ENCODE measurements around the gene OR13J1.
A peak's percentile ranks its signal among the peaks of the same experiment; 100 is the strongest.

OR13J1 gene

GRCh38 chr9:35859310-35859989, 10.8 kb downstream of the OR13J1 start:
- peak; percentile 26 for DNase-seq

DNA sequence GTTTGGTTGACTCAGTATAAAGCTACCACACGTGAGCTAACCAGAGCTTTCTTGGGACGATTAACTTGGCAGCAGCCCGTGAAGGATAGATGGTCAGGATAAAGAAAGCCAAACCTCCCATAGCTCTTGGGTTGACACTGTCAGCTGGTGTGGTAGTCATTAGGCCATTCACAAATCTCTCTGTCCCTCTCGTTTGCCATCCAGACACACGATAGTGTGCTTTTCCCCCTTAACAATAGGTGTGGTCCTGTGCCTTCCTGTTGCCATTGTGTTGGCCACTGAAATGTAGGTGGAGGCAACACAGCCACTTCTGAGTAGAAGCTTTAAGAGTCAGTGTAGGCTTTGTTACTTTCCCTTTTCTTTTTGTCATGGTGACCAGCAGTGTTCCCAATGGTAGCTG, 11.7 kb downstream of the OR13J1 start:
- no peak for DNase-seq

- DNase-seq: no peak
Measured at GRCh38 chr9:35856882-35857281, 13.3 kb downstream of the OR13J1 start.

- no peak for DNase-seq
Measured at GRCh38 chr9:35856206-35856605, 14.0 kb downstream of the OR13J1 start.

DNA sequence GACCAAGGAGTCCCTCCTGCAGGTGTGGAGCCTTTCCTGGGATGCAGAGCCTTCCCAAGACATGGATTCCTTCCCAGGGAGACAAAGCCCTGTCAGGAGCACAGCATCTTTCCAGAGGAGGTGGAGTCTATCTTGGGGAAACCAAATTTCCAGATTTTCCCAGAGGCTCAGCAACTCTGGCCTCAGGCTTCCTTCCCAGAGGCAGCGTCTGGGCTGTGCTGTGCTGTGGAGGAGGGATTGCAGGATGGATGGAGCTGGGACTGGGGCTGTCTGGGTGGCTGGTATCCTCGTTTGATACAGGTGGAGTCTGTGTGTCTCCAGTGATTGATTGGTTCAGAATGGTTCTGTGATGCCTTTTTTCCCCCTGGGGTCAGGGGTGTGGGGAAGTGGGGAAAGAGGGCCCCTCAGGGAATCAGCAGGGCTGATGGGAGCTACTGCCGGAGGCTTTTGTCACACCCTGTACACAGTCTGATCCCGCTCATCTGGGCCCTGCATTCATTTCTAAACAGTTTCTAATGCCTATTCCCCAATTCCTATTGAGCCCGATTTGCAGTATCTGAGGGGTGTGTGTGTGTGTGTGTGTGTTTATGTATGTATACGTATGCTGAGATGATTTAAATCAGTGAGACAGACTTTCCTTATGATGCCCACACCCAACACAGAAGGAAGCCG, 16.0 kb downstream of the OR13J1 start:
- no peak for DNase-seq

DNA sequence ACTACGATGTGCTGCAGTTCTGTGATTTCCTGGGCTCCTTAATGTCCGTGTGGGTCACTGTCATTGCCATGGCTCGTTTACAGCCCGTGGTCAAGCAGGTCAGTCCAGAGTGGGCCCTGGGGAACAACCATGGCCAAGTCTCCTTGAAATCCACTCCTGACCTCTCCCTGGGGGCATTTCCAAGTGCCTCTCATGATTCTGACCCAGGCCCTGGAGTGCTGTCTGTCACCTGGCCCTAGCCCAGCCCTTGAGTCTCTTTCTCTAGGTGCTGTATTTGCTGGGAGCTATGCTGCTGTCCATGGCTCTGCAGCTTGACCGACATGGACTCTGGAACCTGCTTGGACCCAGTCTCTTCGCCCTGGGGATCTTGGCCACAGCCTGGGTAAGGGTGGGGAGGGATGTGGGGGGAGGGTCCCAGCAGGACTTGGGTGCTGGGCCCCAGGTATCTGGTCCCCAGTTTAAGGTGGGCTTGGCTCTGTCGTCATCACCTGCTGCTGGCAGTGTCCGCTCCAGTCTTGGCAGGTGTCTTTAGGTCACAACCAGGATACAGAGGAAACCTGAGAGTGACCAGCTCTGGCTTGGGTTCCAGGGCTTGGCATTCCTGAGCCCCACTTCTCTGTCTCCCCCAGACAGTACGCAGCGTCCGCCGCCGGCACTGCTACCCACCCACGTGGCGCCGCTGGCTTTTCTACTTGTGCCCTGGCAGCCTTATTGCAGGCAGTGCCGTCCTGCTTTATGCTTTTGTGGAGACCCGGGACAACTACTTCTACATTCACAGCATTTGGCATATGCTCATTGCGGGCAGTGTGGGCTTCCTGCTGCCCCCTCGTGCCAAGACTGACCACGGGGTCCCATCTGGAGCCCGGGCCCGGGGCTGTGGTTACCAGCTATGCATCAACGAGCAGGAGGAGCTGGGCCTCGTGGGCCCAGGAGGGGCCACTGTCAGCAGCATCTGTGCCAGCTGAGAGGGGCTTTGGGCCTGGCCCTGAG, 17.0 kb downstream of the OR13J1 start:
- DNase-seq: no peak

- no peak for DNase-seq
Measured at GRCh38 chr9:35852267-35852815, 17.9 kb downstream of the OR13J1 start.

DNA sequence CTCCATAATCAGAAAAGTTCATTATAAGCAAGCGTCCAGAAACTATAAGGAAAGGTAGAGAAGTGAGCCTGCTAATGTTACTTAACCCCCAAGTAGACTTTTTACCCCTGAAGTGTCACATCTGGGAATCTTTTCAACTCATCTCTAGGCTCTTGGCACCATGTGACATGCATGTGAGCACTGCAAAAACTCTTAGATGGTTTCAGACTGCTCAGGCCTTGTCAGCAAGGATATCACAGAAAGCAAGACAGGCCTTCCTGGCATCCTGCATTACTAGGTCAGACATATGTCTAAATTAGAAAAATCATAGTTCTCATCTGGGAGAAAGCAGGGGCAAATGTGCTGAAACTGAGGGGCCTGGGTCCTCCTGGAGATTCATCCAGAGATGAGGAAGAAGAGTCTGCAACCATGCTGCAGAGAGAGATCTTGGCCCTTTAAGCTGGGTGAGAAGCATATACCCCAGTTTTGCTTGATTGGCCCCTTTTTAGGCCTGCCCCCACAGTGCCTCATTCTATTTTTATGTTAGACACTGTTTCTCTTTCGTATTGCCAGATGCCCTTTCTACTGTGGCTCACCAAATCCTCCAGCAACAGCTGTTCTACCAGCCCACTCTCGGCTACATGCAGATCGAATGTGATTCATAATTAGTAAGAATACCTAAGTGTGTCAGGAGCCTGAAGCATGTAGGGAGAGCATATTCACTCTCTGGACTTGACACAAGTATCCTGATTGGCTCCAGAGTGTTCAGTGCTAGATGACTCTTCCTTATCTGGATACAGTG, 22.2 kb downstream of the OR13J1 start:
- DNase-seq: peak; percentile 86

GRCh38 chr9:35845824-35846771, 24.1 kb downstream of the OR13J1 start:
- no peak for DNase-seq

DNA sequence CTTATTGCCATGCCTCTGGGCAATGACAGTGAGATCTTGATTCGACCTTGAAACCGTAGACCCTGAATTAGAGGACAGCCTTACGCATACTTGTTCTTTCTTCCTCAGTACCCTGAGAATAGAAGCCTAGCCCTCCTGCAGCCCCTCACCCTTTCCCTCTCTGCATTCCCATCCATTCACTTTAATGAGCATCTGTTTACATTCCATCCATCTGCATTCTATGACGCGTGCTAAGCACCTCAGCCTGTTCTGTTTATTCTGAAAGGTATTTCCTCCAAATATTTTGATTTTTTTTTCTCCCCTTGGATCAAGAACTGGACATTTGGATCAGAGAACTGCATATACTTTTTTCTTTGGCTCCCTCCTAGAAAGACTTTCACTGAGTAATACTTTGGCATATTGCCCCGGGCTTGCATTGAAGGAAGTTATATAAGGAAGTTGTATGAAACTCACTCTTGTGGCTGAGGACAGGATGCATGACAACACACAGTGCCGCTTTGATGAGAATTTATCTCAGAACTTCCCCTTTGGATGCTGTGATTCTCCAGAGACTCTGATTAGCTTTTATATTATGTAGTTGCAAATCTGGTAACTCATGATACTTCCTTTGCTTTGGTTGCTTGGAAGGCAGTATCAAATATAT, 25.5 kb downstream of the OR13J1 start:
- DNase-seq: peak; percentile 93

DNA sequence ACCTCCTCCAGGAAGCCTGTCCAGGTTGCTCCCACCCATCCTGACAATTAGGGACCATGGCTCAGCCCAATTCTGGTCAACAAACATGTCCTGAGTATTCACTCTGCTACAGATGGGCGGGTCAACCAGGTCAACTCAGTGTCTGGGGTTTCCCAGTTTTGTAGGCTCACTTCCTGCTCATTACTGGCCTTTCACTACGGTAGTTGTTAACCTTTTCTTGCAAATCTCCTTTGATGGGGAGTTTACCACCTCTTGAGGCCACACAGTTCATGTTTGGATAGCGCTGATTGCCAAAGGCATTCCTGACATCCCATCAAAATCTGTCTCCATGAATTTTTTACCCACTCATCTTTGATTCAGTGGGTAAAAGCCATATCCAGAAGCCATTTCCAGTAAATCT, 27.4 kb downstream of the OR13J1 start:
- DNase-seq: no peak

DNA sequence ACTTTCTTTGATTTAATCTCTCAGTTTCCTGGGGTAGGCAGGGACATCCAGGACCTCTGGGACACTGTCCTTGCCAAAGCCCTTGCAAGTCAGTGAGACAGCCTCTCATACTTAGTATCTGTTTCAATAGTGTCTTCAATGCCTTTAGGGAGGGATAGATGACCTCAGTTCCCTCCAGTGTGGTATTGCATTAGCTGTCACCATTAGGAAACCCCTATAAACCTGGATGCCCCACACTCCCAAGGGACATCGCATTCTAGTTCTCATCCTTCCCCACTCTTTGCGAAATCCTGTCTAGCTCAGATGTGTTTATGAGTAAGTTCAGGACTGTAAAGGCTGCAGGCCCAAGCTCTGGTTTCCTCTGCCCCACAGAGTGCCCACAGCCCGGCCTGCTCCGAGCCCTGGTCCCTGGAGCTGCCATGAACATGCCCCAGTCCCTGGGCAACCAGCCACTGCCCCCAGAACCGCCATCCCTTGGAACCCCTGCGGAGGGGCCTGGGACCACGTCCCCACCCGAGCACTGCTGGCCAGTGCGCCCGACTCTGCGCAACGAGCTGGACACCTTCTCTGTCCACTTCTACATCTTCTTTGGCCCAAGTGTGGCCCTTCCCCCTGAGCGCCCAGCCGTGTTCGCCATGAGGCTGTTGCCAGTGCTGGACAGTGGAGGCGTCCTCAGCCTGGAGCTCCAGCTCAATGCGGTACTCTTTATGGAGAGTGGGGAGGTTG, 28.0 kb downstream of the OR13J1 start:
- no peak for DNase-seq

- DNase-seq: no peak
Measured at GRCh38 chr9:35841645-35841900, 28.6 kb downstream of the OR13J1 start.

DNA sequence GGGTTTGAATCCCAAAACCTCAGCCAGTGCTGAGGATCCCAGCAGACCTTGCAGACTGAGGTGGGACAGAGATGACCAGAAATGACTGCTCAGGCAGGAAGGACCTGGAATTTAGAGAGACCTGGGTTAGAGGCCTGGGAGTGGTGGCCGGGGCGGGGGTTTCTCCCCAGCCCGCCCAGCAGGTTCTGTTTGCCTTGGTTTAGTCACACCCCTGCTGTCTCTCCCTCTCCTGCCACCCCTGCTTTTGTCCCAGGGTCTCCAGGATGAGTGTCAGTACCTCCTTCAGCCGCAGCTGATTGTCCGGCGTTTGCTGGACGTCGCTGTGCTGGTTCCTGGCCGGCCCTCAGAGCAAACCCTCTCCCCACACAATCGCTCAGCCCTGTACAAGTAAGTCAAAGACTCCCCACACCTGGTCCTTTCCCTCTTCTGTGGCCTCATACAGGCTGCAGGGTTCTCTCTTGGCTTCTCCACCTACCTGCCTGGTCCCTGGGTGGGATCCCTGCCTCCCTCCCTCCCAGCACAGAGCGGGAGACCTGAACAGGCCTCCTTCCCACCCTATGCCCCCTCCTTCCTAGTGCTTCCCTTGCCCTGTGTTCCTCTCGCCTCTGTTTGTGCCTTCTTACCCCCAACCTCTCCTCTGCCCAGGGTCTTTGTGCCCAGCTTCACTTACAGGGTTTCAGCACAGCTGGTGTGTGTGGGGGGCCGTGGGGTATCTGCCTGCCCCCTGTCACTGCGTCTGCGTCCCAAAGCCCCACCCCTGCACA, 29.1 kb downstream of the OR13J1 start:
- no peak for DNase-seq

DNA sequence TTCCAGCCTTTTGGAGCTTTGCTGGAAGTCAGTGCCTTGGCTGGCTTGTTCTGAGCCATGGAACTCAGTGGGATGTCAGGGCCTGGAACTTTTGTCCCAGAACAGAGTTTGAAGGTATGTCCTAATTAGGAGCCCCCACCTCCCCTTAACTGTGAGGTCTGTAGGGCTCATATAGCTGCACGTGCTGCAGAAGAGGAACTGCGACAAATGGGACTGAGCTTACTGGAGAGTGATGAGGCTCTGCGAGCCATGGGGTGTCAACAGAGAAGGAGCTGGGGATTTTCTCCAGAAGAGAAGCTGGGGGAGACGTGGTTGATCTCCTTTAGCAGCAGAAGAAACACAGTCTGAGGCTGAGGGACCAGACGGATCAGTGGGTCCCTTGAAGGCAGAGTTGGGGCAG, 30.3 kb downstream of the OR13J1 start:
- DNase-seq: no peak

GRCh38 chr9:35836595-35836994, 33.6 kb downstream of the OR13J1 start:
- DNase-seq: no peak

- no peak for DNase-seq
Measured at GRCh38 chr9:35835766-35836165, 34.4 kb downstream of the OR13J1 start.

DNA sequence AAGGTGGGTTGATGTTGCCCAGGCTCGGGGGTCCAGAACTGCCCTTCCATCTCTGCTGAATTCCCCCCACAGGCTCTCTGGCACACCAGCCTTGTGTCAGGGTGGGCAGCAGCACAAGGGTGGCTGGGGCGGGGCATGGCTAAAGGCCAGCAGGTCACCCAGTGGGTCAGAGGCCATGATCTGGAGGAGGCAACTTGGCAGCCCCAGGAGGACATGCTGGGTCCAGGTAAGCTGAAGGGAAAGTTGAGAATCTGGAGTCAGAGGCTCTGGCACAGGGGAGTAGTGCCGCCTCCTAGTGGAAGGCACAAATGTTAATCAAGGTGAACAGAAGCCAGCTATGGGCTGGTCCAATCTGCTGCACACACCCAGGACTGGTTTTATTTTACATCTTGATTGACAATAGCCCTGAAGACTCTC, 35.0 kb downstream of the OR13J1 start:
- no peak for DNase-seq

Data from fibroblast of skin of back (primary cell).